ENCODE measurements around the gene TADA2A. TPM values are rescaled to one million over a fixed set of nuclear protein-coding genes. Genes with fewer than 3 reads are reported as not detected.

The TADA2A gene
- total and polyA plus RNA-seq, 8 donors: 5.2 to 11.9 (median 9.4) TPM

DNA sequence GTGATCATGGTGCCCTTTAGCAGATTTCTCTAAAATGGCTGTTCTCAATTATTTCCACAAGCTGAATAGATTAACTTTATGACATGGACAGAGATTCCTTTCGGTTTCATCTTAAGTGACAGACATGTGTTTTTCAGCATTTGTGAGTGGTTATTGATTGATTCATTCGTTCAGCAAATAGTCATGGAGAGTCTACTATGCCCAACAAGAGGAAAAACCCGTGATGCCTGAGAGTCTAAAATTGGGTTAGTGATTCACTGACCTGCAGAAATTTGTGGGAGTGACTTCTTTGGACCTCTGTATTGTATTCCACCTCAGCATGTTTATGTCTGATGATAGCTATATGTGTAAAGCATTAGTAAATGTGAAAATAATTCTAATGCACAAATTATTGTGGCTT, 55.0 kb downstream of the TADA2A start:
- Histone ChIP-seq H3K36me3 (no peaks in the 10 kb centered on the region), H3K27ac (no peak overlapping the region), H3K27me3 (no peaks in the 10 kb centered on the region), H3K4me3 (no peak overlapping the region), H3K9me3 (no peaks in the 10 kb centered on the region), H3K4me1 (no peaks in the 10 kb centered on the region)
- WGBS, 2 donors: 80 to 86% methylated on average over 3 of the region's 3 CpGs
- intact Hi-C loops (cut with DNase I): loop anchor here in 1 of 3 donors (10.0 kb wide), 1 partner anchor 57 kb away; the partner anchor contains the start of genes ACACA and TADA2A
- no peak for DNase-seq
- no peak for FAIRE-seq
- no peak for ATAC-seq
- TF ChIP-seq, protein P1, sequence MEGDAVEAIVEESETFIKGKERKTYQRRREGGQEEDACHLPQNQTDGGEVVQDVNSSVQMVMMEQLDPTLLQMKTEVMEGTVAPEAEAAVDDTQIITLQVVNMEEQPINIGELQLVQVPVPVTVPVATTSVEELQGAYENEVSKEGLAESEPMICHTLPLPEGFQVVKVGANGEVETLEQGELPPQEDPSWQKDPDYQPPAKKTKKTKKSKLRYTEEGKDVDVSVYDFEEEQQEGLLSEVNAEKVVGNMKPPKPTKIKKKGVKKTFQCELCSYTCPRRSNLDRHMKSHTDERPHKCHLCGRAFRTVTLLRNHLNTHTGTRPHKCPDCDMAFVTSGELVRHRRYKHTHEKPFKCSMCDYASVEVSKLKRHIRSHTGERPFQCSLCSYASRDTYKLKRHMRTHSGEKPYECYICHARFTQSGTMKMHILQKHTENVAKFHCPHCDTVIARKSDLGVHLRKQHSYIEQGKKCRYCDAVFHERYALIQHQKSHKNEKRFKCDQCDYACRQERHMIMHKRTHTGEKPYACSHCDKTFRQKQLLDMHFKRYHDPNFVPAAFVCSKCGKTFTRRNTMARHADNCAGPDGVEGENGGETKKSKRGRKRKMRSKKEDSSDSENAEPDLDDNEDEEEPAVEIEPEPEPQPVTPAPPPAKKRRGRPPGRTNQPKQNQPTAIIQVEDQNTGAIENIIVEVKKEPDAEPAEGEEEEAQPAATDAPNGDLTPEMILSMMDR (IDR thresholded peaks at IDR 0.05): no peak

DNA sequence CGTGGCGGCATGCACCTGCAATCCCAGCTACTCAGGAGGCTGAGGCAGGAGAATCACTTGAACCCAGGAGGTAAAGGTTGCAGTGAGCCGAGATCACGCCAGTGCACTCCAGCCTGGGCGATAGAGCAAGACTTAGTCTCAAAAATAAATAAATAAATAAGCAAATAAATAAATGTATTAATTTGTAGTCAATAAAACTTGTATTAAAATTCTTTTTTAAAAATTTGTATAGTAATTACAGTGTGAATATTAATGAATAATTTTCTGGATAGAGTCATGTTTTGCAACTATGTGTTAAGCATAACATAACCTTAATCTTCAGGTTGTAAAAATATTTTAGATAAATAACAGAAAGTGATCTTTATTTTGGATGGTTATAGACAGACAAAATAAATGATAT, 55.8 kb downstream of the TADA2A start:
- intact Hi-C loops (cut with DNase I): loop anchor here in 1 of 3 donors (10.0 kb wide), 1 partner anchor 58 kb away; the partner anchor contains the start of genes ACACA and TADA2A
- TF ChIP-seq, protein P1 (IDR thresholded peaks at IDR 0.05): no peak
- Histone ChIP-seq H3K4me3 (no peak overlapping the region), H3K9me3 (no peaks in the 10 kb centered on the region), H3K27me3 (no peaks in the 10 kb centered on the region), H3K4me1 (no peaks in the 10 kb centered on the region), H3K36me3 (no peaks in the 10 kb centered on the region), H3K27ac (no peak overlapping the region)
- 96% methylated on average over 5 of the region's 5 CpGs for WGBS, 2 donors
- ATAC-seq (no peak), FAIRE-seq (no peak), DNase-seq (no peak)

DNA sequence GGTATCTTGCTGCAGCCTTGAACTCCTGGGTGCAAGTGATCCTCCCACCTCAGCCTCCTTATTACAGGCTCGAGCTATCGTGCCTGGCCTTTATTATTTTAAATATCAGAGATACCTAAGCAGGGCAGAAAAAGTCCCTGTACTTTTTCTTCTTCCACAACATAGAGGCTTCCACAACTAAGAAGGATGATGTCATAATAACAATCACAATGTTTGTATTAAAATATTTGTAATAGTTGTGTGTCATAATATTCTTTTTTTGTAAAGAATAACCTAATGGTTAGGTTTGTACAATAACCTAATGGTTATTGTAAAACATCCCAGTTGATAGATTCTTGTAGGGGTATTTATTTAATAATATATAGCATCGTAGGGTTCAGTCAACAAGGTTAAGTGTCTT, 56.4 kb downstream of the TADA2A start:
- H3K9me3 ChIP-seq: no peaks in the 10 kb centered on the region
- peaks cover 0 to under 1% (median 0%) of the 10 kb centered on the region in 3 donors for H3K36me3 ChIP-seq
- 90 to 93% methylated on average over 3 of the region's 3 CpGs for WGBS, 2 donors

DNA sequence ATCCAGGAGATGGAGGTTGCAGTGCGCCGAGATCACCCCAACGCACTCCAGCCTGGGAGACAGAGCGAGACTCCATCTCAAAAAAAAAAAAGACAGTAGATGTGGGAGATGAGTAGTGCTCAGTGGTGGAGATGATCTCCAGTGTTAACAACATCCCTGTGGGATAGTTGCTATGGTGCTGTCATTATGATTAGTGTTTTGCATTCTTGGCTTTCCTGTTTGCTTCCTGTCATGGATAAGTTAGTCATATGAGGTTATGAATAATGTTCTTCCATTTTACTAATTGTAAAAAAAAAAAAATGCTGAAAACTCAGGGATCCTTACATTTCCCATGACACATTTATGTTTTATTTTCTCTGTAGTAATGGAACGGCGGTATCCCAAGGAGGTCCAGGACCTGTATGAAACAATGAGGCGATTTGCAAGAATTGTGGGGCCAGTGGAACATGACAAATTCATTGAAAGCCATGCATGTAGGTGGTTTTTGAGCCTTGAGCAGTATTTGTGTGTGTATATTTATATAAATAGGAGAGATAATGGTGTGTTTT, 58.5 kb downstream of the TADA2A start:
- no peaks in the 10 kb centered on the region for H3K4me1 ChIP-seq
- no peak for ATAC-seq
- TF ChIP-seq, protein P1 (IDR thresholded peaks at IDR 0.05): no peak
- no peaks in the 10 kb centered on the region for H3K9me3 ChIP-seq
- no peak for FAIRE-seq
- 97 to 98% methylated on average over 7 of the region's 7 CpGs for WGBS, 2 donors
- no peak overlapping the region for H3K27ac ChIP-seq
- DNase-seq: no peak
- no peaks in the 10 kb centered on the region for H3K27me3 ChIP-seq
- no peak overlapping the region for H3K4me3 ChIP-seq
- peaks cover 0 to 14% (median under 1%) of the 10 kb centered on the region in 3 donors for H3K36me3 ChIP-seq
- intact Hi-C loops (cut with DNase I): loop anchor here in 1 of 3 donors (10.0 kb wide), 1 partner anchor 60 kb away; the partner anchor contains the start of genes ACACA and TADA2A

More for the DNA sequence above, 56.4 kb downstream of the TADA2A start:
- Histone ChIP-seq H3K27me3 (no peaks in the 10 kb centered on the region), H3K27ac (no peak overlapping the region), H3K4me3 (no peak overlapping the region), H3K4me1 (no peaks in the 10 kb centered on the region)
- no peak for ATAC-seq
- TF ChIP-seq, protein P1 (IDR thresholded peaks at IDR 0.05): no peak
- FAIRE-seq: no peak
- intact Hi-C loops (cut with DNase I): loop anchor here in 1 of 3 donors (10.0 kb wide), 1 partner anchor 58 kb away; the partner anchor contains the start of genes ACACA and TADA2A
- no peak for DNase-seq

DNA sequence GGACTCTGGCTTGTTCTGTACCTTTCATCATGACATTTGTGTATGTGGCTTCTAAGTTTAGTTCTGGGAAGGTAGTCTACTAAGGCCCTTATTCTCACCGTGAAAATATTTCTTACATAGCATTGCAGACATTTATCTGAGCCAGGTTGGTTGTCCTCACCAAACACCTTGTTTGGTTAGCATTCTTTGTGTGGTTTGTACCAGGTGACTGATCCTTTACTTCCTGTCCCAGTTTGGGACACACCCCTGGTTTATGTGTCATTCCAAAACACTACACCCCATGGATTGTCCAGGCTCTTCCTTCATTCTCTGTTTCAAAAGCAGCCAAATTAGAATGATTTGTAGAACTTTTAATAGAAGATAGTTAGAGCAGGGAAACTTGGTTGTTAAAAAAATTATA, 59.8 kb downstream of the TADA2A start:
- ATAC-seq (no peak), DNase-seq (no peak), FAIRE-seq (no peak)
- Histone ChIP-seq H3K27me3 (no peaks in the 10 kb centered on the region), H3K4me3 (no peak overlapping the region), H3K9me3 (no peaks in the 10 kb centered on the region), H3K27ac (no peak overlapping the region), H3K4me1 (no peaks in the 10 kb centered on the region), H3K36me3 (peaks cover 0 to 26% (median 4%) of the 10 kb centered on the region in 3 donors)
- TF ChIP-seq, protein P1 (IDR thresholded peaks at IDR 0.05): no peak
- 85 to 86% methylated on average over 1 of the region's 1 CpG for WGBS, 2 donors
- intact Hi-C loops (cut with DNase I): loop anchor here in 1 of 3 donors (10.0 kb wide), 1 partner anchor 62 kb away; the partner anchor contains the start of genes ACACA and TADA2A

Measured in pancreas (tissue), 10 donors.